ENCODE results near the gene GVQW3.

The GVQW3 gene

GRCh38 chr11:76445121-76446084, 64.3 kb downstream of the GVQW3 start:
- peak; percentile 34 to 48 for DNase-seq (ENCODE audit: low read depth in 2 of 2)

GRCh38 chr11:76448506-76448905, 67.4 kb downstream of the GVQW3 start:
- DNase-seq (ENCODE audit: low read depth in 2 of 2): no peak

GRCh38 chr11:76453248-76453647, 72.1 kb downstream of the GVQW3 start:
- DNase-seq (ENCODE audit: low read depth in 2 of 2): no peak

GRCh38 chr11:76455331-76455730, 74.2 kb downstream of the GVQW3 start:
- DNase-seq (ENCODE audit: low read depth in 2 of 2): no peak

- no peak for DNase-seq (ENCODE audit: low read depth in 2 of 2)
These were observed 74.8 kb downstream of the GVQW3 start for GRCh38 chr11:76455931-76456330.

- no peak for DNase-seq (ENCODE audit: low read depth in 2 of 2)
These were observed 75.4 kb downstream of the GVQW3 start for GRCh38 chr11:76456571-76456970.

Measured in stimulated activated CD8-positive, alpha-beta memory T cell treated with anti-CD3 and anti-CD28 coated beads, Interleukin-2, amount 100 ng/mL, for 48 hours (primary cell).